Stimulated activated naive CD8-positive, alpha-beta T cell treated with anti-CD3 and anti-CD28 coated beads, Interleukin-15, Interleukin-2, amounts not matched to agents 100 ng/mL and 50 ng/mL, for 24 hours (primary cell): ENCODE measurements around the gene GLTP.

ENCODE experiments used
- H3K27ac Mint-ChIP-seq: one replicate; pipeline ENCODE4 v1.8.0; 2021; ENCODE audit warnings: mild to moderate bottlenecking, mixed read lengths
- H3K27me3 Mint-ChIP-seq: one replicate; pipeline ENCODE4 v1.8.0; 2021; ENCODE audit warnings: mixed read lengths
- H3K36me3 Mint-ChIP-seq: one replicate; pipeline ENCODE4 v1.8.0; 2021; ENCODE audit warnings: low read depth, mixed read lengths
- H3K4me1 Mint-ChIP-seq: one replicate; pipeline ENCODE4 v1.8.0; 2021; ENCODE audit warnings: low read depth, mixed read lengths
- H3K4me3 Mint-ChIP-seq: one replicate; pipeline ENCODE4 v1.8.0; 2021; ENCODE audit warnings: mild to moderate bottlenecking, mixed read lengths
- H3K9me3 Mint-ChIP-seq: one replicate; pipeline ENCODE4 v1.8.0; 2021; ENCODE audit warnings: mixed read lengths

GLTP gene

DNA sequence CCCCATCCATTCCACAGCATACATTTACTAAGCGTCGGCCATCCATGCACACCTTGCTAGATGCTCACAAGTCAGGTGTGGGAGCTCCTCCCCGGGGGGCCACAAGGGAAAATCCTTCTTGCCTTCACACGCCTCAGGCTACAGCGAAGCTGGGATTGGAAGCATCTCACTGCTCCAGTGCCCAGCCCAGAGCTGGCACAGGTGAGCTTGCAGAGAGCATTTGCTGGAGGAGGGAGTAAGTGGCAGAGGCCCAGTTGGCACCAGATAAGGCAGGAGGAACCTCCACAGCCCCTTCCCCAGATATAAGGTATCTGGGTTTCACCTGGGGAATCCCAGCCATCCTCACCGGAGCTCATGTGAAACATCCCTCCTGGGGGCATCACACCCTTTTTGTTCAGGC, 49.0 kb downstream of the GLTP start:
- H3K4me3 Mint-ChIP-seq = no peak overlapping the region
- no peaks in the 10 kb centered on the region for H3K36me3 Mint-ChIP-seq
- peaks cover 21% of the 10 kb centered on the region for H3K27me3 Mint-ChIP-seq
- peaks cover 4% of the 10 kb centered on the region for H3K4me1 Mint-ChIP-seq
- no peaks in the 10 kb centered on the region for H3K9me3 Mint-ChIP-seq
- no peak overlapping the region for H3K27ac Mint-ChIP-seq

DNA sequence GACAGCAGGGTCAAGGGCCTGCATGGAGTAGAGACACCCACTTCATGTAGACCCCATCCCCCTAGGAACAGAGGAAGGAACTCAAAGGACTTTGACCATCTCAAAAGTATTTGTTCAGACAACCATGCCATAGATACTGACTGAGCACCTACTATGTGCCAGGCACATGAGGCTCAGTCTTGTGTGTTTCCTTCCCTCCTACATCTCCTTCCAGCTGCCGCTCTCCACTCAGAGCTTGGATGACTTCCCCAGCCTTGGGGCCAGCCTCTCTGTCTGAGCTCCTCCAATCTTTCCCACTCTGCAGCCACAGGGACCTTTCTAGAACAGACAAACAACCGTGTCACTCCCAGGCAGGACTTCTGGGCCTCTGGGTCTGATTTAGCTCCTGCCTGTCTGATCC, 49.6 kb downstream of the GLTP start:
- Mint-ChIP-seq H3K27ac (no peak overlapping the region), H3K4me3 (no peak overlapping the region), H3K36me3 (no peaks in the 10 kb centered on the region), H3K9me3 (no peaks in the 10 kb centered on the region), H3K27me3 (peaks cover 21% of the 10 kb centered on the region), H3K4me1 (peaks cover 4% of the 10 kb centered on the region)

DNA sequence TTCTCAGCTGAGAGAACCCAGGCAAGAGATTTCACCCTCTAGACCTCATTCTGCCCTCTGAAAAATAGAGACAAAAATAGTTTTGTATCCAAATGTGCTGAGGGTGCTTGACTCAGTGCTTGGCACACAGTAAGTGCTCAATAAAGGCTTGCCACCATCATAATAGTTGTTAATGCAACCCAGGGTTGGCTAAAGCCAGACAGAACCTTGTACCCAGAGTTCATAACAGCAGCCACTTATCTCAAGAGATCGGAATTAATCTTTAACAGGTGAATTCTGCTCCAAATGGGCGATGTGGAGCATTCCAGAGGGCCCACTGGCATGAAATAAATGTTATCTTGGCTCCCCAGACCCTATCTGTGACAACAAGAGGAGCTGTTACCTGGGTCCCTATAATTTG, 50.1 kb downstream of the GLTP start:
- no peaks in the 10 kb centered on the region for H3K36me3 Mint-ChIP-seq
- H3K27ac Mint-ChIP-seq = no peak overlapping the region
- H3K4me1 Mint-ChIP-seq = peaks cover 4% of the 10 kb centered on the region
- H3K27me3 Mint-ChIP-seq = peaks cover 21% of the 10 kb centered on the region
- no peak overlapping the region for H3K4me3 Mint-ChIP-seq
- no peaks in the 10 kb centered on the region for H3K9me3 Mint-ChIP-seq

DNA sequence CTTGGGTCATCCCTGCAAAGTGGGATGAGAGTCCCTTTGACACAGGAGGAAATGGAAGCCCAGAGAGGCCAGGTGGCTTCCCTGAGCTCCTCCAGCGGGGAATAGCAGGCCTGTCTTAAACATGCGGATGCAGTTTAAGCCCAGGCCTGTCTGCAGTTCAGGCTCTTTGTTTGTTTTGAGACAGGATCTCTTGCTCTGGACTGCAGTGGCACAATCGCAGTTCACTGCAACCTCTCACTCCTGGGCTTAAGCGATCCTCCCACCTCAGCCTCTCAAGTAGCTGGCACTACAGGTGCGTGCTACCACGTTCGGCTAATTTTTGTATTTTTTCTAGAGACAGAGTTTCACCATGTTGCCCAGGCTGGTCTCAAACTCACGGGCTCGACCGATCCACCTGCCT, 50.7 kb downstream of the GLTP start:
- Mint-ChIP-seq H3K4me3 (no peak overlapping the region), H3K36me3 (no peaks in the 10 kb centered on the region), H3K4me1 (peaks cover 4% of the 10 kb centered on the region), H3K27me3 (peaks cover 21% of the 10 kb centered on the region), H3K9me3 (no peaks in the 10 kb centered on the region), H3K27ac (no peak overlapping the region)

DNA sequence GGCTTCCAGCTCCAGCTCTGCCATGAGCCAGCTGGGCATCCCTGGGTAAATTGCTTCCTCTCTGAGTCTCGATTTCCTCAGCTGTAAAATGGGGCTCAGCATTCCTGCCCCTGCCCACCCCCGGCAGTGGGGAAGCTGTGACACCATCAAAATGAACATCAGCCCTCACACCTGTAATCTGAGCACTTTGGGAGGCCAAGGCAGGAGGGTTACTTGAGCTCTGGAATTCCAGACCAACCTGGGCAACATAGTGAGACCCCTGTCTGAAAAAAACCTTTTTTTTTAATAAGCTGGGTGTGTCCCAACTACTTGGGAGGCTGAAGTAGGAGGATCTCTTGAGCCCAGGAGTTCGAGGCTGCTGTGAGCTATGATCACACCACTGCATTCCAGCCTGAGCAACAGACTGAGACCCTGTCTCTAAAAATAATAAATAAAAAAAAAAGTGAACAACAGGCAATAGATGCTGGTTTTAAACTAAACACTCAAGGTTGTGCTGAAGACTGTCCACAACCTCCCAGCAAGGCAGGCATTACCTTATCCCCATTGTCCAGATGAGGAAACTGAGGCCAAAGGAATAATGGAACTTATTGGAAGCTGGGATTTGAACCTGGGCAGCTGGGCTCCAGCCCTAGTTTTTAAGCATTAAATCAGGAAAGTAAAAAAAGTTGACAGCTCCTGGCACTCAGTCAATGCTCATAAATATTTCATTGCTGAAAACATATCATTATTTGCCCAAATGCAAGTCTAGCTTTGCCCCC, 51.4 kb downstream of the GLTP start:
- Mint-ChIP-seq H3K36me3 (no peaks in the 10 kb centered on the region), H3K27me3 (peaks cover 20% of the 10 kb centered on the region), H3K4me1 (peaks cover 4% of the 10 kb centered on the region), H3K9me3 (no peaks in the 10 kb centered on the region), H3K4me3 (no peak overlapping the region), H3K27ac (no peak overlapping the region)

DNA sequence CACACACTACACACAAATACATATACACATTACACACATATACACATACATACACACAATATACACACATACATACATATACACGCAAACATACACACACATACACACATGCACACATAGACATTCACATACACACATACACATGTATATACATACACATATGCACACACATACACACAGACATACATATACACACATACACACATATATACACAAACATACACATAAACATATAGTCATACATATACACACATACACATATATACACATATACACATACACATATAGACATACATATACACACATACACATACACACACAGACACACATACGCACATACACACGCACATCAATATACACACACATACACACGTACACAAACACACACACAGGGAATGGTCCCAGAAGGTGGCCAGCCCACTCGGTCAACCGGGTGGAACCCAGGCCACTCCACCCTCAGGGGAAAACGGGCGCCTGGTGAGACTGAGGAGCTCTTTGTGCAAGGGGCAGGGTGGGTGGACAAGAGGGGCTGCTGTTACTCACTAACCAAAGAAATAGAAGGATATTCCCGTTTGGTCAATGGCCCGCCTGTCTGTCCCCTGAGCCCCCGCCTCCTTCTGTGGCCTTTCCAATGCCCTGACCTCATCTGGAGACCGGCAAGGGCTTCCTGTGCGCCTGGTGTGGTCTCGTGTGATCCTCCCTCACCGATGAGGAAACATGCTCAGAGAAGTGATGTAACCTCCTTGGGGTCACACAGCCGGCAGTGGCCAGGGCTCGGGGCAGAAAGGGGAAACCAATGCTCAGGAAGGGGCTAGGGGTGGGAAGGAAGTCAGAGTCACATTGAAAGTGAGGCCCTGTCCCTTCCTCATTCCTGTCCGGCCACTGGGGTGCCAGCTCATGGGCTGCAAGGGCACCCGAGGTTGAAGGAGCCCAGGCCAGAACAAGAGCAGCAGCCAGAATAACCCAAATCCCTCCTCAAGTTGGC, 52.5 kb downstream of the GLTP start:
- Mint-ChIP-seq H3K9me3 (no peaks in the 10 kb centered on the region), H3K27me3 (peaks cover 15% of the 10 kb centered on the region), H3K4me1 (no peaks in the 10 kb centered on the region), H3K36me3 (no peaks in the 10 kb centered on the region), H3K4me3 (no peak overlapping the region), H3K27ac (no peak overlapping the region)

DNA sequence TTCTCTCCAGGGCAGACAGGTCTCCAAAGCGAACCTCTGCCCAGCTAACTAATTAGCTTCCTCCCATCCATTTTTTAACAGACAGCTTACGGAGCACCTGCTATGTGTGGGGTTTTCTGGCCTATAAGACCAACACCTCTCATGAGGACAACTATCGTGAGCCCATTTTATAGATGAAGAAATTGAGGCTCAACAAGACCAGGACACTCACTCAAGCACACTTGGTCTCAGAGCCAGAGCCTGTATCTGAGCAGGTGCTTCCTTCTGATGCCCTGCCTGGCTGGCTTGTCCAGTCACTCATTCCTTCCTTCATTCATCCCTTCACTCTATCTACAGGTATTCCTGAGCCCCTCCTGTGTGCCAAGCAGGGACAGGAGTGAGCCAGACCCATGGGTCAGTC, 53.3 kb downstream of the GLTP start:
- H3K27ac Mint-ChIP-seq = no peak overlapping the region
- H3K36me3 Mint-ChIP-seq = no peaks in the 10 kb centered on the region
- H3K4me3 Mint-ChIP-seq = no peak overlapping the region
- peaks cover 15% of the 10 kb centered on the region for H3K27me3 Mint-ChIP-seq
- H3K4me1 Mint-ChIP-seq = no peaks in the 10 kb centered on the region
- H3K9me3 Mint-ChIP-seq = no peaks in the 10 kb centered on the region

DNA sequence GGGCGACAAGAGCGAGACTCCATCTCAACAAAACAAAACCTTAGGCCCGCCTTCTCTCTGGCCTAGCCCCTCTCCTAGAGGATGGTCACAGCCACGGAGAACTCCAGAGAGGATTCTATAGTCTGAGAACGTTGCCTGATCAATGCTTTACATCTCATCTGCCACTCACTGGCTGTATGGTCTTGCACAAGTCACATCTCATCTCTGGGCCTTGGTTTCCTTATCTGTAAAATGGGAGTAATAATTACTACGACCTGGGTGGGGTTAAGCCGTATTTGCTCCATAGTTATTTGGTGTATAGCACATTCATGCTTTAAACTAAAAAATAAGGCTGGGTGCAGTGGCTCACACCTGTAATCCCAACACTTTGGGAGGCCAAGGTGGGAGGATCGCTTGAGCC, 55.6 kb downstream of the GLTP start:
- Mint-ChIP-seq H3K9me3 (no peaks in the 10 kb centered on the region), H3K4me3 (no peak overlapping the region), H3K27ac (no peak overlapping the region), H3K27me3 (no peaks in the 10 kb centered on the region), H3K4me1 (no peaks in the 10 kb centered on the region), H3K36me3 (no peaks in the 10 kb centered on the region)

DNA sequence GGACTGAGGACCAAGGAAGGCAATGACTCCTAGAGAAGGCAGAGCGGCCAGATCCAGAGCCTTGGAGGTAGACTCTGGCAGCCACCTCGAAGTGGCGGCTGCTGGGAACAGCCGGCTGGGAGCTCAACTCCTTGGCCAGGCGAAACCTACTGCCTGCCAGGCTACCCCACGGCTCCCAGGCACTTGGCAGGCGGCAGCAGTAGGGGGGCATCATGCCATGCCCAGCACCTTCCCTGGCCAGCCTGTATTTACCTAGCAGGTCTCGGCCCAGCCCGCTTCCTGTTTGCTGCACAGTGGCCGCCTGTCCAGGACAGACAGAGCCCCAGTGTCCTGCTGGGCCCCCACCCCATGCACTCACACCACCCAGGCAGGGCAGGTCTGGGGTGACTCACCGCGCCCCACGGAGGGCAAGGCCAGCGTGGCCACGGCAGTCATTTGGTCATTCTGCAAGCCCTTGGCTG, 57.4 kb downstream of the GLTP start:
- H3K9me3 Mint-ChIP-seq = no peaks in the 10 kb centered on the region
- H3K4me3 Mint-ChIP-seq = no peak overlapping the region
- H3K4me1 Mint-ChIP-seq = no peaks in the 10 kb centered on the region
- no peak overlapping the region for H3K27ac Mint-ChIP-seq
- H3K36me3 Mint-ChIP-seq = no peaks in the 10 kb centered on the region
- no peaks in the 10 kb centered on the region for H3K27me3 Mint-ChIP-seq

DNA sequence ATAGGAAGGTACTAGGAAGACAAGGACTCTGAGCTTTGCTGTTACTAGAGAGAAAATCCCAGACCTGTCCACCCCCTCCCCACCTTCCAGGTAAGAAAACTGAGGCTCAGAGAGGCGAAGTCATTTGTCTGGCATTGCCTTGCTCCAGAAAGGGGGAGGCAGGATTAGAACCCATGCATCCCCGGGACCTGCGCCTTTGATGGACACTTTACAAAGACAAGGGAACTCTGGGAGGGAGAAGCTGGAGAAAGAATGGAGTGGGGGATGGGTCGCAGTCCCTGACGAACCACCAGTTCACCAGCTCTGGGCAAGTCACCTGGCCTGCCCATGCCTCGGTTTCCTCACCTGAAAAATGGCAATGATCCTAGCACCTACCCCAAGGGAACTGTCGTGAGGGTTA, 57.9 kb downstream of the GLTP start:
- H3K27ac Mint-ChIP-seq = no peak overlapping the region
- no peaks in the 10 kb centered on the region for H3K36me3 Mint-ChIP-seq

DNA sequence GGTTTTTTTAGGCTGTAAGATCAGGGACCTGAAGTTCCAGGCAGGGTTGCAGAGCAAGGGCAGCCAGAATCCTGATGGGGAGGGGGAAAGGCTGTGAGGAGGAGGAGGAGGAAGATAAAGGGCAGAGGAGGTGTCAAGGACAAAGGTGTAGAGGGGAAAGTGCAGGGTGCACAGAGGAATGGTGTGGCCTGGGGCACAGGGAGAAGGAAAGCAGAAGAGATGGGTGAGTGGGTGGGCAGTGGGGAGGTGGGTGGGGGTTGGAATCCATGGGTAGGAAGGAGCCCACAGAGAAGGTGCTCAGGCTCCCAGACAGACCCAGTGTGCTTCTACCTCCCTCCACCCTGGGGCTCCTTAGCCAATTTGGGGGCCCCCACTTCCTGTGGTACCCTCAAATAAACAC, 58.4 kb downstream of the GLTP start:
- H3K27ac Mint-ChIP-seq = peak overlapping the region; percentile 13
- H3K9me3 Mint-ChIP-seq = no peaks in the 10 kb centered on the region
- H3K27me3 Mint-ChIP-seq = no peaks in the 10 kb centered on the region
- H3K36me3 Mint-ChIP-seq = no peaks in the 10 kb centered on the region
- H3K4me3 Mint-ChIP-seq = no peak overlapping the region
- no peaks in the 10 kb centered on the region for H3K4me1 Mint-ChIP-seq

More for the DNA sequence above, 57.9 kb downstream of the GLTP start:
- no peaks in the 10 kb centered on the region for H3K27me3 Mint-ChIP-seq
- H3K4me1 Mint-ChIP-seq = no peaks in the 10 kb centered on the region
- no peaks in the 10 kb centered on the region for H3K9me3 Mint-ChIP-seq
- no peak overlapping the region for H3K4me3 Mint-ChIP-seq

DNA sequence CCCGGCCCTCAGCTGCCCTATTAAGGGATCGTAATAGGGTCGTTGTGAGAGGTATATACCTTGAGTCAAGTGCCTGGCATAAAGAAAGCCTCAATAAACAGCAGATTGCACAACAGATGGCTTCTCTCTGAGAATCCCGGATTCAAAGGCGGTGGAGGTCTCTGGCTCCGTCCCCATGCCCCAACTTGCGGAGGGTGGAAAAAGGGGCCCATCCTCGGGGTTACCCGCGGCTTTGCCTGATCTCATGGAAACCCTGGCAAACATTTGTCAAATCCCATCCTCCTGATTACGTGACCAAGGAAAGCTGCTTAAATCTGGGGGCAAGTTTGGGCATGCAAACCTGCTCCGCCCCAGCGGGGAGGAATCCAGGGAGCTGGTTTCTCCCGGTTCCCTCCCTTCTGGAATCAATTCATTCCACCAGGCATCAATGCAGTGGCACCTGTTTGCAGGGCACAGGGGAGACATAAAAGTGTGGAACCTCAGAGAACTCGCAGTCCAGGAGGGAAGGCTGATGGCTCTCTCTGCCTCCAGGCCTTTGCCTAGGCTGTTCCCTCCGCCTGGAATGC, 59.4 kb downstream of the GLTP start:
- H3K27me3 Mint-ChIP-seq = no peaks in the 10 kb centered on the region
- H3K9me3 Mint-ChIP-seq = no peaks in the 10 kb centered on the region
- H3K27ac Mint-ChIP-seq = no peak overlapping the region
- no peaks in the 10 kb centered on the region for H3K4me1 Mint-ChIP-seq
- H3K4me3 Mint-ChIP-seq = no peak overlapping the region
- H3K36me3 Mint-ChIP-seq = no peaks in the 10 kb centered on the region

DNA sequence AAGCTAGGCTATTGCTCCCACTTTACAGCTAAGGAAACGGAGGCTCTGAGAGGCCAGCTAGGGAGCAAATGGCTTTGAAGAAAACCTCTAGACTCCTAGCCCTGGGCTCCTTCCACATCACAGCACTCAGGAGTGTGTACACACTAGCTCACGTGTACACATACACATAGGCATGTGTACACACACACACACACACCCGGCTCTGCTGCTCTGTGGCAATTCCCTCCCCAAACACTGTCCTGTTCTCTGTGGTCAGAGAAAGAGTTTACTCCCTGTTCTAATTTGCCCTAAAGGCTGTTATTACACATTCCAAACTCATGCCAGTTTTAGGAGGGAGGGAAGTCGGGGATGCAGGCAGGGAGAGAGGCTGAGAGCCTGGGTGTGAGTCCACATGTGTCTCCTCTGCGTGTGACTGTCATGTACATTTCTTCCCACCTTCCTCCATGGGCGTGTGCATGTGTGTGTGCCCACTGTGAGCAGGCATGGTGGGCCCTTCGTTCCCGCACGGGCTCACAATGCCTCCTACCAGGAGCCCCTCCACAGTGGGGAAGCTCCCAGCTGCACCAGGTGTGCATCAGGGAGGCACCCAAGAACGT, 61.3 kb downstream of the GLTP start:
- H3K4me3 Mint-ChIP-seq = no peak overlapping the region
- no peaks in the 10 kb centered on the region for H3K9me3 Mint-ChIP-seq
- no peaks in the 10 kb centered on the region for H3K4me1 Mint-ChIP-seq
- no peaks in the 10 kb centered on the region for H3K27me3 Mint-ChIP-seq
- H3K36me3 Mint-ChIP-seq = no peaks in the 10 kb centered on the region
- H3K27ac Mint-ChIP-seq = no peak overlapping the region

DNA sequence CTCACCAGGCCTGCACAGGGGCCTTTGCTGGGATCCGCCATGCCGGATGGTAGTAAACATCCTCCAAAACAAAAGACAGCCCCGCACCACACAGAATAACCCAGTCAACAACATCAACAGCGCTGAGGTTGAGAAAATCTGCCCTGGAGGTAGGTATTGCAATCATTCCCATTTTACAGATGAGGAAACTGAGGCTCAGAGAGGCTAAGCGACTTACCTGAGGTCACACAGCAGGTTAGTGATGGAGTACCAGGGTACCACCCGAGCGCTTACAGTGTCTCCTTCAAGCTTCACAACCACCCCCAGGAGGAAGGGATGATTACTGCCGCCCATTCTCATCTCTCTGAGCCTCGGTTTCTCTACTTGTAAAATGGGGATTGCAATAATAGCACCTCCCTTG, 62.1 kb downstream of the GLTP start:
- no peaks in the 10 kb centered on the region for H3K4me1 Mint-ChIP-seq
- no peaks in the 10 kb centered on the region for H3K27me3 Mint-ChIP-seq
- no peak overlapping the region for H3K4me3 Mint-ChIP-seq
- H3K27ac Mint-ChIP-seq = no peak overlapping the region
- H3K9me3 Mint-ChIP-seq = no peaks in the 10 kb centered on the region
- H3K36me3 Mint-ChIP-seq = no peaks in the 10 kb centered on the region
